Measurements from ENCODE around the gene PTPN6. TPM values are rescaled to one million over a fixed set of nuclear protein-coding genes. Genes with fewer than 3 reads are reported as not detected.
A peak's percentile ranks its signal among the peaks of the same experiment; 100 is the strongest.

The PTPN6 gene
- total and polyA plus RNA-seq, 7 experiments from 2014 or later, result 141 to 390 (median 242) TPM

DNA sequence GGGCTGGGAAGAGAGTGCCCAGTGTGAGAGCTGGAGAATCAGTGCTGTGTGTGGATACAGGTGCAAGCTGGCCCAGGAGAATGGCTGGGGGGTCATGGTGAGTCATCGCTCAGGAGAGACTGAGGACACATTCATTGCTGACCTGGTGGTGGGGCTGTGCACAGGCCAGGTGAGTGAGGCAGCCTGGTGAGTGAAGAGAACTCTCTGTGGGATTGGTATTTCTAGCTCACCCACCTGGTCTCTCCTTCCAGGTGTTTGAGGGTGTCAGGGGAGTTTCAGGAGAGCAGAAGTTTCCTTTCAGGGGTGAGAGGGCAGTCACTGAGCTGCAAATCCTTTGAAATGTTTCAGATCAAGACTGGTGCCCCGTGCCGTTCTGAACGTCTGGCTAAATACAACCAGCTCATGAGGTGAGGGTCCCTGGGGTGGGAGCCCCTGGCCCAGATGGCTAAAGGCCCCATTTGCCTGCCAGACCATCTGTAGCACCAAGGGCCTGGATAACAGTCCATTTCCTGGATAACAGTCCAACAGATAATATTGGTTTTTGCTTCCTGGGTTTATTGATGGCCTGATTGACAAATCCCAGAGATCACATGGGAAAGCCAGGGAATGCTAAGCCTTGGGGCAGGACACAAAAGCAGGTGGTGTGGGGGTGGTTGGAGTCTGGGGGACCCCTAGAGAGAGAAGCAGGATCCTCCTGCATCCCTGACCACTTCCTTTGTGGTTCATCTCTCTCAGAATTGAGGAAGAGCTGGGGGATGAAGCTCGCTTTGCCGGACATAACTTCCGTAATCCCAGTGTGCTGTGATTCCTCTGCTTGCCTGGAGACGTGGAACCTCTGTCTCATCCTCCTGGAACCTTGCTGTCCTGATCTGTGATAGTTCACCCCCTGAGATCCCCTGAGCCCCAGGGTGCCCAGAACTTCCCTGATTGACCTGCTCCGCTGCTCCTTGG is 28.9 kb upstream of the PTPN6 start:
- Histone ChIP-seq H3K4me3 (ENCODE audit: low read length) (no peak overlapping the region), H3K4me1 (ENCODE audit: control insufficient read depth in 2 of 2, insufficient read depth in 2 of 2, low read length in 2 of 2) (peaks cover 8 to 12% of the 10 kb centered on the region in 2 donors), H3K36me3 (ENCODE audit: control insufficient read depth in 2 of 3, insufficient read depth in 3 of 3, low read length in 3 of 3) (peaks cover 0 to 53% (median 8%) of the 10 kb centered on the region in 3 experiments), H3K9me3 (ENCODE audit: control insufficient read depth in 2 of 3, low read length in 3 of 3) (no peaks in the 10 kb centered on the region), H3K27me3 (ENCODE audit: control insufficient read depth in 2 of 2, insufficient read depth in 2 of 2, low read length in 2 of 2) (no peaks in the 10 kb centered on the region), H3K27ac (ENCODE audit: low read depth, low read length) (no peak overlapping the region)
- Mint-ChIP-seq H3K9me3 (no peaks in the 10 kb centered on the region), H3K4me3 (no peak overlapping the region), H3K27me3 (no peaks in the 10 kb centered on the region), H3K27ac (peak overlapping the region in 5 of 9 donors; percentile 1 to 61 (median 32)), H3K36me3 (peaks cover 0 to 33% (median 9%) of the 10 kb centered on the region in 5 donors), H3K4me1 (peaks cover 14 to 56% (median 22%) of the 10 kb centered on the region in 7 donors)
- ATAC-seq (no peak), DNase-seq (no peak)
- ChIA-PET POLR2A (interaction anchor here (1.5 to 23.3 kb wide), 2 partner anchors 16 to 20 kb away, joined by 6 to 367 read pairs; partner anchors contain the start of genes C12orf57, PTPN6 and RNU7-1), CTCF (interaction anchor here (0.6 to 1.7 kb wide), 5 partner anchors 15 to 233 kb away, joined by 3 to 4 read pairs (median 3); partner anchors contain the start of gene ZNF384)
- intact Hi-C loops (cut with micrococcal nuclease), result no loop called here

DNA sequence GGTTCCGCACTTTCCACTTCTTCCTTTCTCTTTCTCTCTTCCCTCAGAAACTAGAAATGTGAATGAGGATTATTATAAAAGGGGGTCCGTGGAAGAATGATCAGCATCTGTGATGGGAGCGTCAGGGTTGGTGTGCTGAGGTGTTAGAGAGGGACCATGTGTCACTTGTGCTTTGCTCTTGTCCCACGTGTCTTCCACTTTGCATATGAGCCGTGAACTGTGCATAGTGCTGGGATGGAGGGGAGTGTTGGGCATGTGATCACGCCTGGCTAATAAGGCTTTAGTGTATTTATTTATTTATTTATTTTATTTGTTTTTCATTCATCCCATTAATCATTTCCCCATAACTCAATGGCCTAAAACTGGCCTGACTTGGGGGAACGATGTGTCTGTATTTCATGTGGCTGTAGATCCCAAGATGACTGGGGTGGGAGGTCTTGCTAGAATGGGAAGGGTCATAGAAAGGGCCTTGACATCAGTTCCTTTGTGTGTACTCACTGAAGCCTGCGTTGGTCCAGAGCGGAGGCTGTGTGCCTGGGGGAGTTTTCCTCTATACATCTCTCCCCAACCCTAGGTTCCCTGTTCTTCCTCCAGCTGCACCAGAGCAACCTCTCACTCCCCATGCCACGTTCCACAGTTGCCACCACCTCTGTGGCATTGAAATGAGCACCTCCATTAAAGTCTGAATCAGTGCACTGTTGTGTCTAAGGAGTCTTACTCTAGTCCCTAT is 28.0 kb upstream of the PTPN6 start:
- peak overlapping the region in 7 of 9 donors; percentile 28 to 90 (median 69) for H3K27ac Mint-ChIP-seq
- ATAC-seq (no peak), DNase-seq (no peak)
- no peaks in the 10 kb centered on the region for H3K27me3 Mint-ChIP-seq
- H3K4me3 Mint-ChIP-seq, result no peak overlapping the region
- intact Hi-C loops (cut with micrococcal nuclease), result no loop called here
- H3K4me3 ChIP-seq (ENCODE audit: low read length), result no peak overlapping the region
- H3K4me1 Mint-ChIP-seq, result peaks cover 15 to 53% (median 22%) of the 10 kb centered on the region in 7 donors
- POLR2A ChIA-PET, result interaction anchor here (1.1 to 23.3 kb wide), 5 partner anchors 8 to 50 kb away, joined by 3 to 367 read pairs (median 25); partner anchors contain the start of genes C12orf57, ENO2, PTPN6 and RNU7-1
- H3K36me3 ChIP-seq (ENCODE audit: control insufficient read depth in 2 of 3, insufficient read depth in 3 of 3, low read length in 3 of 3), result peaks cover 0 to 50% (median 8%) of the 10 kb centered on the region in 3 experiments
- no peaks in the 10 kb centered on the region for H3K9me3 ChIP-seq (ENCODE audit: control insufficient read depth in 2 of 3, low read length in 3 of 3)
- peaks cover 0 to 27% (median 9%) of the 10 kb centered on the region in 5 donors for H3K36me3 Mint-ChIP-seq
- peaks cover 8 to 13% of the 10 kb centered on the region in 2 donors for H3K4me1 ChIP-seq (ENCODE audit: control insufficient read depth in 2 of 2, insufficient read depth in 2 of 2, low read length in 2 of 2)
- CTCF ChIA-PET, result interaction anchor here (0.5 to 4.4 kb wide), 13 partner anchors 13 to 1038 kb away, joined by 3 to 47 read pairs (median 7); partner anchors contain the start of genes C1RL, LPCAT3 and SPSB2
- H3K27me3 ChIP-seq (ENCODE audit: control insufficient read depth in 2 of 2, insufficient read depth in 2 of 2, low read length in 2 of 2), result no peaks in the 10 kb centered on the region
- H3K27ac ChIP-seq (ENCODE audit: low read depth, low read length), result peak overlapping the region; percentile 4
- H3K9me3 Mint-ChIP-seq, result no peaks in the 10 kb centered on the region

DNA sequence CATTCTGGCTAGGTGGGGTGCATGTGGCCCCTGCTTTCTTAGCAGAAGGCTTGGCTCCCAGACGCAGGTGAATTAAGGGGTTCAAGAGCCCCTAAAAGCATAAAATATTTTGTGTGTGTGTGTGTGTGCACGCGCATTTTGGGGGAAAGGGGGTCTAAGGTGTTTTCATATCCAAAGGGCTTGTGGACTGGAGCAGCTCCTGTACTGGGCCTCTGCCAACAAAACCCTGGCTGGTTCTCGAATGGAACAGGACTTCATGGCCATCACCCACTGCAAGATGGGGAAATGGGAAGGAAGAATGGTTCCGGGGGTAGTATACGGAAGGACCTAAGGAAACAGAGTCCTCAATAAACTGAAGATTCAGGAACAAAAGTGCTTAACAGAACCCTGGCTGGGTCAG is 27.3 kb upstream of the PTPN6 start:
- no peaks in the 10 kb centered on the region for H3K9me3 Mint-ChIP-seq
- no peak overlapping the region for H3K4me3 Mint-ChIP-seq

DNA sequence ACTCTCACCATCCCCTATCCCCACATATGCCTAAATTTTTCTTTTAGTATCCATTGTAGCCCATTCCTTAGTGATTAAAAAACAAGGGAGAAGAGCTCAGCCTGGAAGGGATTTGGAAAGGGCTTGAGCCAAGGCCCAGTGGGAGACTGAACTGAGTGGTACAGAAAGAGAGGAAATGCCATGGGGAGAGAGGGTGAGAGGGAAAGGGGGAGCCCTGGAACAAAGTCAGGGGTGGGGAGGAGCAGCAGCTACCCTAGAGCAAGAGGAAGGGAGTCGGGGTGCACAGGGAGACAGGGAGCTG is 26.0 kb upstream of the PTPN6 start:
- peaks cover 16 to 29% of the 10 kb centered on the region in 2 donors for H3K4me1 ChIP-seq (ENCODE audit: control insufficient read depth in 2 of 2, insufficient read depth in 2 of 2, low read length in 2 of 2)
- CTCF ChIA-PET, result interaction anchor here (1.1 to 4.4 kb wide), 16 partner anchors 11 to 188 kb away, joined by 3 to 47 read pairs (median 14); partner anchors contain the start of genes C12orf57, C1RL, ENO2 and RNU7-1
- Mint-ChIP-seq H3K27ac (peak overlapping the region; percentile 15 to 92 (median 81)), H3K9me3 (no peaks in the 10 kb centered on the region), H3K4me1 (peaks cover 32 to 59% (median 38%) of the 10 kb centered on the region in 7 donors), H3K27me3 (no peaks in the 10 kb centered on the region), H3K4me3 (peak overlapping the region in 8 of 10 donors; percentile 42 to 90 (median 66)), H3K36me3 (peaks cover 0 to 16% (median 0%) of the 10 kb centered on the region in 5 donors)
- no peaks in the 10 kb centered on the region for H3K27me3 ChIP-seq (ENCODE audit: control insufficient read depth in 2 of 2, insufficient read depth in 2 of 2, low read length in 2 of 2)
- no peak overlapping the region for H3K4me3 ChIP-seq (ENCODE audit: low read length)
- peaks cover 0 to 37% (median 3%) of the 10 kb centered on the region in 3 experiments for H3K36me3 ChIP-seq (ENCODE audit: control insufficient read depth in 2 of 3, insufficient read depth in 3 of 3, low read length in 3 of 3)
- intact Hi-C loops (cut with micrococcal nuclease), result loop anchor here in 1 of 2 donors (2.0 kb wide), 1 partner anchor 56 kb away; no protein-coding TSS in a partner anchor
- POLR2A ChIA-PET, result interaction anchor here (0.6 to 23.3 kb wide), 9 partner anchors 10 to 184 kb away, joined by 3 to 367 read pairs (median 5); partner anchors contain the start of genes C12orf57, C1RL, ENO2 and LPCAT3
- peak overlapping the region; percentile 61 for H3K27ac ChIP-seq (ENCODE audit: low read depth, low read length)
- DNase-seq (no peak), ATAC-seq (no peak)
- no peaks in the 10 kb centered on the region for H3K9me3 ChIP-seq (ENCODE audit: control insufficient read depth in 2 of 3, low read length in 3 of 3)

More for the DNA sequence above, 27.3 kb upstream of the PTPN6 start:
- intact Hi-C loops (cut with micrococcal nuclease), result loop anchor here (1.0 to 2.0 kb wide), 15 partner anchors 10 to 220 kb away; partner anchors contain the start of genes C1R (in 2 of the 2), C1RL (in 2 of the 2), LPCAT3 (in 2 of the 2) and C12orf57 (in 1 of the 2)
- H3K27me3 ChIP-seq (ENCODE audit: control insufficient read depth in 2 of 2, insufficient read depth in 2 of 2, low read length in 2 of 2), result no peaks in the 10 kb centered on the region
- CTCF ChIA-PET, result interaction anchor here (0.6 to 4.4 kb wide), 21 partner anchors 10 to 1037 kb away, joined by 3 to 47 read pairs (median 8); partner anchors contain the start of genes C12orf57, C1RL, ENO2 and LPCAT3
- H3K4me3 ChIP-seq (ENCODE audit: low read length), result no peak overlapping the region
- no peaks in the 10 kb centered on the region for H3K27me3 Mint-ChIP-seq
- H3K27ac ChIP-seq (ENCODE audit: low read depth, low read length), result peak overlapping the region; percentile 61
- H3K4me1 Mint-ChIP-seq, result peaks cover 20 to 57% (median 27%) of the 10 kb centered on the region in 7 donors
- no peak for DNase-seq
- peaks cover 12 to 17% of the 10 kb centered on the region in 2 donors for H3K4me1 ChIP-seq (ENCODE audit: control insufficient read depth in 2 of 2, insufficient read depth in 2 of 2, low read length in 2 of 2)
- POLR2A ChIA-PET, result interaction anchor here (0.8 to 23.3 kb wide), 6 partner anchors 9 to 51 kb away, joined by 3 to 367 read pairs (median 14); partner anchors contain the start of genes C12orf57, ENO2, PTPN6 and RNU7-1
- H3K27ac Mint-ChIP-seq, result peak overlapping the region; percentile 38 to 92 (median 86)
- peaks cover 0 to 48% (median 8%) of the 10 kb centered on the region in 3 experiments for H3K36me3 ChIP-seq (ENCODE audit: control insufficient read depth in 2 of 3, insufficient read depth in 3 of 3, low read length in 3 of 3)
- ATAC-seq, result no peak
- H3K36me3 Mint-ChIP-seq, result peaks cover 0 to 27% (median 9%) of the 10 kb centered on the region in 5 donors
- no peaks in the 10 kb centered on the region for H3K9me3 ChIP-seq (ENCODE audit: control insufficient read depth in 2 of 3, low read length in 3 of 3)

GRCh38 chr12:6925540-6926279 is 25.4 kb upstream of the PTPN6 start:
- Histone ChIP-seq H3K4me3 (ENCODE audit: low read length) (no peak overlapping the region), H3K36me3 (ENCODE audit: control insufficient read depth in 2 of 3, insufficient read depth in 3 of 3, low read length in 3 of 3) (peaks cover 0 to 33% (median 3%) of the 10 kb centered on the region in 3 experiments), H3K9me3 (ENCODE audit: control insufficient read depth in 2 of 3, low read length in 3 of 3) (no peaks in the 10 kb centered on the region), H3K27me3 (ENCODE audit: control insufficient read depth in 2 of 2, insufficient read depth in 2 of 2, low read length in 2 of 2) (no peaks in the 10 kb centered on the region), H3K4me1 (ENCODE audit: control insufficient read depth in 2 of 2, insufficient read depth in 2 of 2, low read length in 2 of 2) (peaks cover 16 to 29% of the 10 kb centered on the region in 2 donors), H3K27ac (ENCODE audit: low read depth, low read length) (no peak overlapping the region)
- no peaks in the 10 kb centered on the region for H3K27me3 Mint-ChIP-seq
- peaks cover 32 to 61% (median 42%) of the 10 kb centered on the region in 7 donors for H3K4me1 Mint-ChIP-seq
- DNase-seq (no peak), ATAC-seq (no peak)
- H3K36me3 Mint-ChIP-seq, result peaks cover 0 to 16% (median 0%) of the 10 kb centered on the region in 5 donors
- intact Hi-C loops (cut with micrococcal nuclease), result loop anchor here in 1 of 2 donors (2.0 kb wide), 1 partner anchor 57 kb away; no protein-coding TSS in a partner anchor
- ChIA-PET CTCF (interaction anchor here (0.8 to 4.4 kb wide), 17 partner anchors 10 to 220 kb away, joined by 3 to 47 read pairs (median 13); partner anchors contain the start of genes C12orf57, C1RL, ENO2 and RNU7-1), POLR2A (interaction anchor here (0.6 to 23.3 kb wide), 9 partner anchors 11 to 184 kb away, joined by 3 to 367 read pairs (median 5); partner anchors contain the start of genes C12orf57, C1RL, ENO2 and LPCAT3)
- peak overlapping the region in 8 of 9 donors; percentile 15 to 98 (median 67) for H3K27ac Mint-ChIP-seq
- no peaks in the 10 kb centered on the region for H3K9me3 Mint-ChIP-seq
- H3K4me3 Mint-ChIP-seq, result peak overlapping the region; percentile 13 to 99 (median 88)
